Measurements from ENCODE around the gene SATB2.

SATB2 gene

DNA sequence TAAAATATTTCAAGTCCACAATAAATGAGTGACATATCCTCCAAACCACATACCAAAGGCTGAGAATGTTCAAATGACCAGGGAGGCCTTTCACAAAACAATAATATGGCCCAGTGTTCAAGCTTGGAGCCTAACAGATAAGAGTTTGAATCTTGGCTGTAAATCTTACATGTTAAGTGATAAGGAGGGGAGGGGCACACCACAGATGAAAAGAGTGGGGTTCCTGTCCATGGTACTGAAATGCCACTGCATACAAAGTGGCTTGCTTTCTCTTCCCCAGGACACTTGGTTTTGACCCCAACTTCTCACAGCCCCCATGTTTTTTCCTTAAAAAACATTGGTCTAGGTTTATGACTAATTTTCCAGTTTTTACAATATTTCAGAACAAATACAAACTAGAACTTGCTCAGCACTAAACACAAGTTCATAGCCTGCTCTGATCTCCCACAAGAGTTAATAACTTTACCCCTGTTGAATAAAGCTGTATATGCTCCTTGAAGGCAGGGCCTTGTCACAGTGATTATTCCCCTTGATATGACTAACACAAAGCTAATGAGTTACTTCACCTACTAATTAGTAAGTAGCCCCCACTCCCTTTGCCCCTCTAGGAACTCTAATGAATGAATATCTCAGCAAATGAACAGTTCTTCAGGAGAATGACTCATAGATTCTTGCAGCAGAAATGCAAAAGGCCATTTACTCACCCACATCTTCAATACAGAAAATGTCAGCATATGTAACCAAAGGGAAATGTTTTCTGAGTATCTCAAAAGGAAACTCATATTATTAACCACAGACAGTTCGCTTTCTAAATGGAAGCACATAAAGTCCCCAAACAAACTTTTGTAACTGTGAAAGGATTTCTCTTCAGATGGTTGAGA is 142.2 kb downstream of the SATB2 start:
- peak; percentile 70 for DNase-seq

DNA sequence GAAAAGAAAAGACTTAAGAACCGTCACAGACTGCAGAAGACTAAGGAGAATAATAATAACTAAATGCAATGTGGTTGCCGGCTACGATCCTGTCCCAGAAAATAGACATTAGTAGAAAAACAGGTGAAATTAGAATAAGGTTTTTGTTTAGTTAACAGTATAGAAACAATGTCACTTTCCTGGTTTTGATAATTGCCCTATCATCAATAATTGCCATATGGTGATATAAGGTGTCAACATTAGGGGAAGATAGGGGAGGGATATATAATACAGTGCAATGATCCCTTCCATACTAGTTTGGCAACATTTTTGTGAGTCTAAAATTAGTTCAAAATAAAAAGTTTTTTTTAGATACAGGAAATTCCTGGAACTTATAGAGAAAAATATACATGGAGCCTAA is 144.8 kb downstream of the SATB2 start:
- no peak for DNase-seq

DNA sequence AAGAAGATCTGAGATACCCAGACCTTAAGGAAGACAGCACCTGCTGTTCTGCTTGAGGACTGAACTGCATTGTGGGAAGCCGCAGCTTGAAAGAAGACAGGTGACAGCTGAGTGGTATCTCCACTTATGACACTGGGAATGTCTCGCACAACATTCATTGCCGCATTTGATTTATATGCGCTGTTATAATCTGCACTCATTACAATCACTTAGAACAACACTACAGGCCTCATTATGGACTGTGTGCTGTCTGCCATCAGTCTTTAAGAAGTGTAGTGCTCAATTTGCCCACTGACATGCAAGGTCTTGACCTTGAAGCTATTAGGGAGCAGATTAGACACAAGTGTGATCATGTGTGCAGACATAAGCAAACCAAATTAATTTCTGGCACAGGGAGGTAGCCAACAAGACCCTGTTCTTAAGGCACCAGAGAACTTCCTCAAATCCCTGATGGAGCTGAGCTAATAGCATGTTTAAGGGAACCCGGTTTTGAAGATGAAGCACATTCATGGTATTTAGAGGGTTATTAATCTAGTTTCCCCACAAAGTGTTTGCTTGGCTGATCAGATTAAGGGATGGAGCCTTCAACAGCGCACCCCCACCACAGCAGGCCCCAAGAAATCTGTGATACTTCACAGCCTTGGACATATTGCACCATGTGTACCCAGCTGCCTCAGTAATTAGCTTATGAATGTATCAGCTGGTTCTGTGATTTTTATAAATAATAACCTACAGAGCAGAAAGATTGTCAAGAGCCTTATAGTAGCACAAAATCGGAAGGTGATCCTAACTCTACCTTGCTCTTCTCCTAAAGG is 146.8 kb downstream of the SATB2 start:
- DNase-seq: no peak

DNA sequence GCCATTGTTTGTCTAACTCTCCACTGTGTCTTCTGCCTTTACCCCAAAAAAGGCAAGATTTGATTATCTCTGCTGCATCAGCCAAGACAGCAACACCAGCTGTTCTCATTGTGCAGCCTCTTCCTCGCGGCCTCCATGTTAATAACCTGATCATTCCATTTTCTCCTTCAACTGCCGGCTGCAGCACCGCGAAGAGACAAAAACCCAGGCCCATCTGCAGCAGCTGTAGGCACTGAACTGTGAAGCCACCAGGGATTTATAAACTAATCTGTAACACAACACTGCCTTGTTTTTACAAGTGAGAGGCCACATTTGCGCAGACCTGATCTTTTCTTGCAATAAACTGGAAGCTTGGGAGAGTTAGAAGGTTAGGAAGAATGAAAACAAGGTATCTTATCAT is 147.8 kb downstream of the SATB2 start:
- DNase-seq: no peak

DNA sequence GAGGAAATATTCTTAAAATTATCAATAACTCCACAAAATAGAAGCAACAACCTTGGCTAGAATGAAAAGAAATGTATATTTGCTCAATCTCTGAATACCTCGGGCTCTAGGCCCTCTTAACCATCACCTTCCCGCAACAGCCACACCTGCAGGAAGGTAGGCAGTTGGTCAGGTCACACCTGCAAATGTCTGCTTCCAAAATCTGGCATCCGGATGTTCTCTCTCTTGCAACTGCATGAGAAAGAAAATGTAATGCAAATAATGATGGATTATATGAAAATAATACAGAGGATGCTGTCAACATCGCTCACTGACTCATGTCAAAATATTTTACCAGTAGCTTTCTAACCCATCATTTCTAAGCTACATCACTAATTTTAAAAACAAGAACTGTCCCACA is 148.3 kb downstream of the SATB2 start:
- DNase-seq: no peak

DNA sequence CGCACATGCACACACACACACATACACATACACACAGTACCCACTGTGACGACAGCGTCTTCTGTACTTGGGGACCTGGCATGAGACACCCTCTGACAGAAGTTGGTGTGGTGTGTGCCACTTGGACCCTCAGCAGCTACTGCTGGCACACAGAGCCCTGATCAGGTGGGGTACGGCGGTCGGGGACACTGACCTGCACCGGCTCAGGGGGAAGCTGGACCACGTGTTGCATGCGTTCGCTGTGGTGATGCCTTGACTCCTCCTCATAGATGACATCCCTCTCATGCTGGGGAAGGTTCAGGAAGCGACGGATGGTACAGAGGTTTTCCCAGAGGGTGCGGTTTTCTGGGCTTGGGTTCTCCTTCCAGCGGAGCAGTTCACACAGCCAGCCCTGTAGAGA is 149.2 kb downstream of the SATB2 start:
- no peak for DNase-seq

DNA sequence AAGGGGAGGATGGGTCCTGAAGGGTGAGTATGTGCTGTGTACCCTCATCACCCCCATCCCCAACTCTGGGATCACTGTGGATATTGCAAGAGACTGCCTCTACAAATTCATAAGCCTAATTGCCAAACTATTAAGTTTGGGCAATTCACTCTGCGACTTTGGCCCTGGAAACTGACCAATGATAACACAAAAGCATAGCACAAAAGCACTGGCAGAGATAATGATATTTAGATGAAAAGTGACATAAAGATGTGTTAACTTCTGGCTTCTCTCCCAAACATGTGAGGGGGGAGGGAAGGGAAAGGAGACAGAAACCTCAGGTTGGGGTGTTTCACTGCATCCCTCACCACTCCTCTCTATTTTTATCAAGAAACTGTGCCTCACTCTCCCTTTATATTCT is 150.3 kb downstream of the SATB2 start:
- no peak for DNase-seq

DNA sequence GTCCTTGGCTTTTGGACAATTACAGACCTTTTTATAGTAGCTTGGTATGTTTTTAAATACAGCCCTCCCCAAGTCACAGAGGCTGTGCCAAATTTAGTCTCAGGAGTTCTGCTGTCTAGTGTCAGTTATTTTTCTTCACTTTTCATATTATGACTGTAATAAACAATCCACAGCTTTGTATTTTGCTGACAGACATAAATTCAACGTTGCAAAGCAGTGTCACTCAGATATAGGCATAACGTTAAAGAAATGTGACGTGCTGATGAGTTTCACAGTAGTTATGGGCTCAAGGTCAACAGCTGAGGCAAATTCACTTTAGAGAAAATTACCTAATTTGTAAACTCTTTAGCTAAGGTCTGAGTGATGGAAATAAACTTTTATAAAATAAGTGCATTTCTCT is 151.6 kb downstream of the SATB2 start:
- no peak for DNase-seq

DNA sequence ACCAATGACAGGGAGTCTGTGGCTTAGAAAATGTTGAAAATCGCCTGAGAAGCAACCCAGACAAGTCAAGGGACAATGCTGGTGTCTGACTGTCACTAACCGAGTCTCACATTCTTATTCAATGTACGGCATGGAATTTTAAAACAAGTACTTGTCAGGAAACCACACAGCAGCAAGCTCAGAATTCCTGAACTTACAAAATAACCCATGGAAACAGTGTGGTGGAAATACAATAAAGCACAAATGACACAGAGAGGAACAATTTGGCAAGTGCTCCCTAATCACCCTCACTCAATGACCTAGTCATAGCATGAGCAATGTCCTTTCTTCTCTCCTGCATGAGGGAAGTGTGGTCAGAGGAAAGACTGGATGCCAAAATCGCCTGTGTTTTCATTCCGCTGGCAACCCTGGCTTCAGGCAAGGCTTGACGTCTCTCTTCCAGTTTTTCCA is 154.0 kb downstream of the SATB2 start:
- DNase-seq: no peak

DNA sequence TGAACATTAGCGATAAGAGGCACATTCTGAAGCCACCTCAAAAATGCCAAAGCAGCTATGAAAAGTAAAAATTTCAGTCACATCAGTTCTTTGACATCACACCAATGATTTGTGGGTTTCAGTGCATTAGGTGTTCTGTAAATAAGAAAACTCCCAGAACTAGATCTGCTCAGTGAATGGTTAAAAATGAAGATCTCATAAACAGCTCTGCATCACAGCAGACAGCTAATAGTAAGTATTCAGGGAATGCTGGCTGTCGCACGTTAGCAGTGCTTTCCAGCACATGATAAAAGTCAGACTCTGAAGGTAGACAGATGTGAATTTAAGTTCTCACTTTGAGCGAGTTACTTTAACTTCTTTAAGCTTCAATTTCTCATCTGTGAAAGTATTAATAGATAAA is 154.9 kb downstream of the SATB2 start:
- DNase-seq: no peak

DNA sequence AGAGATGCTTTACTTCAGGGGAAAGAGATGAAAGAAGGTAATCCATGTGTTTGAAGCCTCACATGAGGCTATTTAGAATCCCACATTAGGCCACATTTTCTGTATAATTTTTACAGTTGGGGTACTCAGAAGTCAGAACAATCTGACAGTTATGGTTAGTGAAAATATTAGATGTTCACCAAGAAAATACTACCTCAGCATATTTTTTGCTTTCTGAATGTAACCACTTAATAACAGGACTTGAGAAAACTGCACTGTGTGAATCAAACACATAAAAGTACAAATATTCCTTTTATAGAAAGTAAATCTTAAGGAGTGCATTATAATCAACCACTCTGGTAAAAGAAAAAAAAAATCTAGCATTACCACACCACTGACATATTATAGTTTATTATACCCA is 169.3 kb downstream of the SATB2 start:
- no peak for DNase-seq

DNA sequence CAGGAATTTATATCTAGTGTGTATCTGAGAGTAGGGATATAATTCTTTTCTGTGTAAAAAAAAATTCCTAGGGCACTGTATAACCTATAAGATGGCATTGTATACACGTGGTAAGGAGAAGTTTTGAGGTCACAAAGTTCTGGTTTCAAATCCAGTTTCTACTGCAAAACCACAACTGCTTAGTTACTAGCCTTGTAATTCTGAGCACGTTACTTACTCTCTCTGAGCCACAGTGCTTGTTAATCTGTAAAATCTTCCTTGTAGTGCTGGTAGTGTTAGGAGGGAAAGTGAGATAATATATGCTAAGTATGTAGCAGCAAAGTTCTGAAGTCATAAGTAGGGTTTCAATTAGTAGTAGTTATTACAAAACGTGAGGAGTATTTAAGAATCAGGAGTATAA is 175.4 kb downstream of the SATB2 start:
- DNase-seq: no peak

DNA sequence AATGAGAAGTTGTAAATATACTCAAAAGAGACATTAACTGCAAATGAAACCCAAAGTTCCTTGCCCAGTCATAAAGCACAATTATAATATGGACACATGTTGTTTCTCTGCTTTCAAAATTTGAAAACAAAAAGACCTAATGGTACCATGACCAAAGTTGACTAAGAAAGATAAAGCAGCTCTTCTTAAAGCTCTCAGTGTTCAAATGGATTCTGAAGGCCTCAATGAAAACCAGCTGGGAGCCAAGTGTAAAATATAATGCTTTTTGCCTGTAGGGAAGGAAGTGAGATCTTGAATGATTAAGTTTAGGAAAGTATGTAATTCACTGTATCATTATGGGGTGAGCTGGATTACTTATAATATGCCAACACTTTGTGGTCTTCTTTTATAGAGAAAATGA is 178.6 kb downstream of the SATB2 start:
- DNase-seq: no peak

DNA sequence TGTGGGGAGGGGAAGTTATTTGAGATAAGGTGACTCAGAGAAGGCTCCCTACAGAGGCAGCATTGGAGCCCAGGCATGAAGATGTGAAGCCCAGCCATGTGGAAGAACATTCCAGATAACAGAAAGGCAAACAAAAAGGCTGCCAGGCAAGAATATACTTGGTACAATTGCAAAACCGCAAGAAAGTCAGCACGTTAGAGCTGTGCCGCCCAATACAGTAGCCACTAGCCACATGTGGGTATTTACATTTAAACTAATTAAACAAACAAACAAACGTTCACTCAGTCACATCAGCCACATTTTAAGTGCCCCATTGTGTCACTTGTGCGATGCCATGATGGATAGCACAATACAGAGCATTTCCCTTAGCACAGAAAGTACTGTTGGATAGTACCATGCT is 179.6 kb downstream of the SATB2 start:
- DNase-seq: no peak

DNA sequence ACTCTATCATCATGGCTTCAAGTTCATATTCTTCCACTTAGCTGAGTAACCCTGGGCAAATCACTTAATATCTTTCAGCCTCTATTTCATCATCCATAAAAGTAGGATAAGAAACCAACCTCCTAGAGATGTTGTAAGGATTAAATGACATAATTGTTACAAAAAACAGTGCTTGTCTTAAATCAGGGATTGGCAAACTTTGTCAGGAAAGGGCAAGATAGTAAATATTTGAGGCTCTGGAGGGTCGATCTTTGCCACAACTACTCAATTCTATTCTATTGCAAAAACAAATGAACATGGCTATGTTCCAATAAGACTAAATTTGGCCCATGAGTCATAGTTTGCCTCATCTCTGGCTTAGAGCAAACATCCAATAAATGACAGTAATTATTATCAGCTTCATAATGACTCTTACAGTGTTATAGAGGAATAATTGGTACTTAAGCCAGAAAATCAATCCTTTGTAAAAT is 184.7 kb downstream of the SATB2 start:
- DNase-seq: no peak

DNA sequence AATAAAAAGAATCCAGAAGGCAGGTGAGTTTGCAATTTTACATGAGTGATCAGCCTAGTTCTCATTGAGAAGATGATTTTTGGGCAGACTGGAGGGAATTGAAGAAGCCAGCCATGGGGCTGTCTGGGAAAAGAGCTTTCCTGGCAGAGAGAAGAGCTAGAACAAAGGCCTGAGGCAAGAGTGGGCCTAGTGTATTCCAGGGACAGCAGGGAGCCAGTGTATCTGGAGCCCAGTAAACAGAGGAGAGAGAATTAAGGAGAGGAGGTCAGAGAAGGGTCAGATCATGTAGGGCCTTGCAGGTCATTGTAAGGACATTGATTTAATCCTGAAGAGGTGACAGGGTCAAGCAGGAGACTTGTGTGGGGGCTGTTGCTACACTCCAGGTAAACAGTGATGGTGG is 195.8 kb downstream of the SATB2 start:
- no peak for DNase-seq

DNA sequence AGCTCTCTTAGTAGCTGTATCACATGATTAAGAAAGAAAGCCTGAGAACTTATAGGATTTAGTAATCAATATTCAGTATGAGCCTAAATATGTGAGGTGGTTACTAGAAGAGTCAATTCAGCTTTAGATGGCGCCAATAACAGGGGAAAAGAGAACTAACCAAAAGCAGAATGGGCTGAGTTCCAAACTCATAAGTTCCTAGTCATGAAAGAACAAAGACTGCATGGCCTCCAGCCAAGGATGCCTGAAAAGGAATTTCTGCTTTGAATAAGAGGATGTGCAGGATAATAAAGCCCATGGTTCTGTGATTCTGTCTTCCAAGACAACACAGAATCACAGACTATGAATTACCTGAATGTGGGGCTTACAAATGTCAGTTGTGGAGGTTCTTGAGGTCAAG is 196.5 kb downstream of the SATB2 start:
- no peak for DNase-seq

DNA sequence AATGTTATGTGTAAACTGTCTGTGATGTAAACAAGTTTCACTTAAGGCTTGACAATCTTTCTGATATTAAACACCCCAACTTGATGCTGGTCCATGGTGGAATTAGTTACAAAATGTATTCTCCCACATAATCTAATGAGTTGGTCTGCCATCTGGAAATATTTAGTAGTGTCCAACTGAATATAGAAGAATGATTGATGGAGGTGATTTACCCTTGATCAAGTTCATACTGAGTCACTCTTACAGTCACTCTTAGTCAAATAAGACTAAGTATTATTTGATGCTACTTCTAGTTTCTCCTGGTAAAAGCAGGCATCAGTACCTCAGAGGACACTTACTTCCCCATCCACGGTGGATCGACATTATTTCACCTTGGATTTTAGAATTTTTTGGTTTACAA is 198.1 kb downstream of the SATB2 start:
- DNase-seq: no peak

DNA sequence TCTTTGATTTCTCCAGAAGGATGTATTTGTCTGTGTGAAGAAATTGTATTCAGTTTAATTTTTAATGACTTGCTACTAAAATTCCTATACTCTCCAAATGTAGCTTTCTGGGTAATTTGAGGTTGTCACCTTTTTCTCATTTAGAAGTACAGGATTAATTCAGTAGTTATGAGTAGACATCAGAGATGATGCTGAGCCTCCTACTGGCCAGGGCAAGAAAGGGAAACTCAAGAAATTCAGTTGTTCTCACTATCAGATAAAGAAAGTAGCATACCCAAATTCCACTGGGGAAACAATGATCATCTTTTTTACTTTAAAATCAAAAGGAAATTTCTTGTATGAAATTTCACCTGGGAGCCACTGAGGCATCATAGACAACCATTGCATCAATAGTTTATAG is 199.4 kb downstream of the SATB2 start:
- DNase-seq: no peak

DNA sequence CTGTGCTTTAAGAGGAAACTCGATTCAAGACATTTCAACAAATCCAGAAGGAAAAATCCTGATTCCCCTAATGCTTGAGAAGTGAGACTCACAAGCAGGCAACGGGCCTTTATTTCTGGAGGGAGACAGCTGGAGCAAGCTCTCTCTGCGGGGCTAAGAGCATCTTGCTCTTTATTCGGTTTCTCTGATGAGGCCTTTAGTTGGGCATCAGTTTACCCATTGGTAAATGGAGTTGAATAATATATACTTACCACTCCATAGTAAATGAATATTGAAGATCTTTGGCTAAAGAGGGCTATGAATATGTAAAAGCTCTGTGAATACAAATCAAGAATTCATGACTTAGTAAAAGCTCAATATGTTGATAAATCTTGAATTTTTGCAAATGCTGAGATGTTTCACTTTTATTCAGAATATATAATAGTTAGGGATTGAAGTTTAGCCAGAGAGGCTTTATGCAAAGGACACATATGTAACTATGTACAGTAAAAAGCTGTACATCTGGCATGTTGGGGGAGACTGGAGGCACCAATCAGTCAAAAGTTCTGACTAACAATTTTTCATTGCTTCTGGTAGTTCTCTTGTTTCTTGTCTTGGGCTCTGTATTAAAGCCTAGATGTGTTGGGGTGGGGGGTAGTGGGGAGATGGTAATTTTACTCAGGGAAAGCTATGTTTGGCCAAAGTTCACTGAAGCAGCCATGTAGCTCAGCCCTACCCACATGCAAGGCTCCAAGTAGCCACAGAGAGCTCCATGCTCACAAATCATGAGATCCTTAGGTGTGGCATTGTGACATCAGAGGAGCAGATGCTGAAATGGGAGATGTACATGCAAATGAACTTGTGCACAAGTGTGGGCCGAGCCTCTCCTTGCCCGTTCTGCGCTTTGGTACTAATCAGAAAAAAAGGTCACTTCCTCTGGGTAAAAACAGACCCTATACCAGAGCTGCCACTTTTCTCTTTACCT is 200.2 kb downstream of the SATB2 start:
- no peak for DNase-seq

DNA sequence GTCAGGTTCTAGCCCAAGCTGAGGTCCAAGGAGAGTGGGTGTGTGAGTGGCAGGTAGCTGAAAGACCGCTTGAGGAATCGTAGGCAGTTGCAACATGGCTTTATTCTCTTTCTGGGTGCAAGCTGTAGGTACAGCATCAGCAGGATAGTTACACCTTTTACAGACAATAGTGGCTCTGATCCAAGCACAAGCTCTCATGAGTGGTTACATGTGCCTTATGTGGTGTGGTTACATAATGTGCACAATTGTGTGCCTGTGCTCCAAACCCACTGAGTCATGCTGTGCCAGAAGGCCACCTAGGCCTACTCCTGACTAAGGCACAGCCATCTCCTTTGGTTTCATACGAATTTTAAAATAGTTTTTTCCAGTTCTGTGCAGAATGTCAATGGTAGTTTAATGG is 227.6 kb downstream of the SATB2 start:
- no peak for DNase-seq

DNA sequence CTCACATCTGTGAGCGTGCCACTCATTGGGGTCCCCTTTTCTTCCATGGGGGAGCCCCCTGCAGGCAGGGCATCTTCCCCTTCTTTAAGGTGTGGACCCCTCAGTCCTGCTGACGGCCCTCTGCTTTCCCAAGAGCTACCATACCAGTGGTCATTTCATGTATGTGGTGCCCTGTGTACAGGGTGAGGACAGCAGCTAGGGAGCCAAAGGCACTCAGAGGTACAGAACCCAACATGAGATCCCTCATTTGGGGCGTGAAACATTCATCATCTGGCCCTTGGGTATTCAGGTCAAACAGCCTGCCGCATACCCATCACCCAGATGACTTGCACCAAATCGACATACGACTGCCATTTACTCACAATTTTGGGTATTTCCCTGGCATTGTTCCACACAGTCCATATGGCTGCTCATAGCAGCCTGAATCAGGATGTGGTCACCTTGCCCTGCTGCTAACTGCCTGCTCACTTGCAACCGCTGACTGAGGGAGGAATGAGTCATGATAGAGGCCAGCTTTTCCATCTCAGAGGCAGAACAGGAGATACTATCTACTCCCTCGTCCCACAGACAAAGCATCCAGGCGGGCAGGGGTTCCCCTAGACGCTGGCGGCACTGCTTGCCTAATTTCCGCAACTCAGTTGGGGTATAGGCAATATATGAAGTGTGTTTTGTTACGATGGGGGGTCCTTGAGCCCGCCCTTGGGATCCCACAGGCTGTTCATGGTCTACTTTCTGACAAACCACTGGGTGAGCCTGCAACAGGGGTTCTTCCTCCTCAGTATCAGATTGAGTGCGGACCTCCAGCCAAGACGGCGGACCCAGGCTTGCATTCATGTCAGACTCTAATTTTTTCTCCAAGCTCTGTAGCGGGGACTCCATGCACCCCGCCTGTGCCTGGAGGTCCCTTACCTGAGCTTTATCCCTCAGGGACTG is 228.6 kb downstream of the SATB2 start:
- DNase-seq: no peak
